GM18909 (cell line): ENCODE measurements around the gene DHTKD1.
"Not testable (repeated sequence)": the region's sequence is repeated elsewhere in the genome, so short reads cannot be mapped to it uniquely, and the experiment has no call there.

Experiments used
- ATAC-seq: cut with Tn5 transposase; IDR thresholded peaks from one replicate; pipeline ENCODE4 v1.9.1; 2021; ENCODE audit warnings: mild to moderate bottlenecking; ENCODE audit not compliant: unreplicated experiment, poor library complexity

Gene DHTKD1

GRCh38 chr10:12140038-12140437 is 71.3 kb downstream of the DHTKD1 start:
- no peak for ATAC-seq

GRCh38 chr10:12144538-12144937 is 75.8 kb downstream of the DHTKD1 start:
- no peak for ATAC-seq

GRCh38 chr10:12150163-12150562 is 81.4 kb downstream of the DHTKD1 start:
- ATAC-seq = no peak

DNA sequence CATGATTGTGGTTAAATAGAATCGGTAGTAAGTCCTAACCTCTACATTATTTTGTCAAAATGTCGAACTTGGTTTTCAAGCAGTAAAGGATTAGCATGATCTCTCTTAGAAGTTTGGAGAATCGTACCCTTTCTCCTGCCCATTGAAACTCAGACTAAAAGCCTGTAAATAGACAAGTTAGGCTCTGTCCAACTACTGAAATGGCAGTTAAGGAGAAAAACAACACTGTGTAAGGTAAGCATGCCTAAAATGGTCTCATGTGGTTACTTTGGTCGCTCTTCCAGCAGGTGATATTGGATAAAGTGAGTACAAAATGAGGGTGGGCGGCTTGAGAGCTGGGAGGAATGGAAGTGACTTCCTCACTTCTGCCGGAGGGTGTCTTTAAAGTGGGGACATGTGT is 85.8 kb downstream of the DHTKD1 start:
- no peak for ATAC-seq

- no peak for ATAC-seq
These were observed 87.8 kb downstream of the DHTKD1 start for GRCh38 chr10:12156367-12157123.

DNA sequence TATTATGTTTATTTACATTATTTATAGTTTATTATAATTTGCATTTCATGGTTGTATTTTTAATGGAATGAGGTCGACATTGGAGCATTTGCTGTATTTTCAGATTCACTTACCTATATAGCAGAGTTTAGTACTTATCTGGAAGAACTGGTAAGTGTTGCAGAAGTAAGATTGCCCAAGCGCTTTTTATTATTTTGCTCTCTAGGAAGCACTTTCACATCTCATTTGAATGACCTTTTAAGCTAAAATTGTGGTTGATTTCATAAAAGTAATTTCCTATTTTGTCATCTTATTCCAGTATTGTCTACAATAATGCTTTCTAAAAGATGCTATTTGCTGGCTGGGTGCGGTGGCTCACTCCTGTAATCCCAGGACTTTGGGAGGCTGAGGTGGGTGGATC is 89.4 kb downstream of the DHTKD1 start:
- no peak for ATAC-seq

DNA sequence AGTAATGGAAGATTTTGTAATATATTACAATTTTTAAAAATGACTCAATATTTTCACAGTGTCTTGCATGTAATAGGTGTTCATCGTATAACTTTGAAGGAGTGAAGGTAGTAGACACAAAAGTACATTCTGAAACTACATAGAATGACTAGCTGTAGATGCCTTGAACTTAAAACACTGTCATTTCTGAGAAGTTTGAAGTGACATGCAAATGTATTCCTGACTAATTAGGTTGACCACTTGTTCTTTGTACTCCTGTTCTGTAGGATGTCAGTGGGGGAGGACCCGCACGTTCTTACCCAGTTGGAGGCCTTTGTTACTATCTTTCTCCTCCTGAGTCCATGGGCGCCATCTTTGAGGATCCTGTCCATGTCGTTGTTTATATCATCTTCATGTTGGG is 91.9 kb downstream of the DHTKD1 start:
- no peak for ATAC-seq

GRCh38 chr10:12162927-12163326 is 94.2 kb downstream of the DHTKD1 start:
- ATAC-seq = no peak

DNA sequence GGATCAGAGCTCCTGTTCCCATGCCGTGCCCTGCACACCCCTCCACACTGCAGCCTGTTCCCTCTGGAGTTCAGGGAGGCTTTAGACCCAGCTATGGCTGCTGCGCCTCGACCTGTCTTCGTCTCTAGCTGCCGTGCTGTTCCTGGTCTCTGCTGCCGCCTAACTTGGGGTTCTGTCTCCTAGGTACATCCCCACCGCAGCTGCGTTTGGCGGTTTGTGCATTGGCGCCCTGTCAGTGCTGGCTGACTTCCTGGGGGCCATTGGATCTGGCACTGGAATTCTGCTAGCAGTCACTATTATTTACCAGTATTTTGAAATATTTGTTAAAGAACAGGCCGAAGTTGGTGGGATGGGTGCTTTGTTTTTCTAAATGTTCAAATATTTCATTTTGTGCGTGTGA is 95.3 kb downstream of the DHTKD1 start:
- ATAC-seq = no peak

GRCh38 chr10:12165036-12165435 is 96.3 kb downstream of the DHTKD1 start:
- ATAC-seq = no peak

- ATAC-seq = no peak
These were observed 97.4 kb downstream of the DHTKD1 start for GRCh38 chr10:12165999-12166775.

DNA sequence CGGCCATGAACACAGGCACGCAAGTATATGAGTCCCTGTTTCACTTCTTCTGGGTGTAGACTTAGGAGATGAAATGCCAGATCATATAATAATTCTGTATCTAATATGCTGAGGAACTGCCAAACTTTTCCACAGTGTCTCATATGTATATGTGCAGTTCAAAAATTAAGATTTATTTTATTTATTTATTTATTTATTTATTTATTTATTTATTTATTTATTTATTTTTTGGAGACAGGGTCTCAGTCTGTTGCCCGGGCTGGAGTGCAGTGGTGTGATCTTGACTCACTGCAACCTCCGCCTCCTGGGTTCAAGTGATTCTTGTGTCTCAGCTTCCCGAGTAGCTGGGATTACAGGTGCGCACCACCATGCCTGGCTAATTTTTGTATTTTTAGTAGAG is 102.8 kb downstream of the DHTKD1 start:
- not testable (repeated sequence) for ATAC-seq
